Measurements from ENCODE around the gene GBF1. TPM values are rescaled to one million over a fixed set of nuclear protein-coding genes. Genes with fewer than 3 reads are reported as not detected.
"Not testable (repeated sequence)": the region's sequence is repeated elsewhere in the genome, so short reads cannot be mapped to it uniquely, and the experiment has no call there.

Gene GBF1
- 10 to 100 TPM; 42.9 to 46.5 (median 43.3) TPM for total RNA-seq

GRCh38 chr10:102245082-102245931, at the start of gene GBF1:
Gene GBF1, plus strand, starts transcription at chr10:102245532. Its CDS starts 13,407 bp downstream, at chr10:102258939.
- peak within 1 kb of the TSS; percentile 99 for H3K4me3 Mint-ChIP-seq
- no peaks in the 10 kb centered on the region for H3K9me3 Mint-ChIP-seq
- H3K27me3 Mint-ChIP-seq (ENCODE audit: low read depth), result peaks cover 20% of the 10 kb centered on the region
- peaks cover 53% of the 10 kb centered on the region for H3K4me1 Mint-ChIP-seq (ENCODE audit: low read depth)
- DNase-seq (peak; percentile 78), ATAC-seq (peak; percentile 88)
- H3K36me3 Mint-ChIP-seq (ENCODE audit: insufficient read depth), result peaks cover 4% of the 10 kb centered on the region

GRCh38 chr10:102196893-102197292, 48.4 kb upstream of the GBF1 start:
- H3K9me3 Mint-ChIP-seq, result peaks cover 4% of the 10 kb centered on the region
- peak; percentile 66 for ATAC-seq
- peaks cover 4% of the 10 kb centered on the region for H3K4me1 Mint-ChIP-seq (ENCODE audit: low read depth)
- H3K36me3 Mint-ChIP-seq (ENCODE audit: insufficient read depth), result no peaks in the 10 kb centered on the region
- DNase-seq, result no peak
- no peak overlapping the region for H3K4me3 Mint-ChIP-seq
- peaks cover 4% of the 10 kb centered on the region for H3K27me3 Mint-ChIP-seq (ENCODE audit: low read depth)

GRCh38 chr10:102198027-102198426, 47.3 kb upstream of the GBF1 start:
- ATAC-seq (no peak), DNase-seq (no peak)
- Mint-ChIP-seq H3K36me3 (ENCODE audit: insufficient read depth) (no peaks in the 10 kb centered on the region), H3K27me3 (ENCODE audit: low read depth) (peaks cover 5% of the 10 kb centered on the region), H3K4me1 (ENCODE audit: low read depth) (peaks cover 4% of the 10 kb centered on the region), H3K9me3 (no peaks in the 10 kb centered on the region), H3K4me3 (no peak overlapping the region)

GRCh38 chr10:102200751-102201640, 44.3 kb upstream of the GBF1 start:
- Mint-ChIP-seq H3K4me3 (no peak overlapping the region), H3K9me3 (peaks cover 10% of the 10 kb centered on the region), H3K27me3 (ENCODE audit: low read depth) (peaks cover 5% of the 10 kb centered on the region), H3K4me1 (ENCODE audit: low read depth) (peaks cover 4% of the 10 kb centered on the region), H3K36me3 (ENCODE audit: insufficient read depth) (no peaks in the 10 kb centered on the region)
- ATAC-seq, result no peak
- no peak for DNase-seq

GRCh38 chr10:102202386-102202785, 42.9 kb upstream of the GBF1 start:
- H3K4me1 Mint-ChIP-seq (ENCODE audit: low read depth), result no peaks in the 10 kb centered on the region
- H3K27me3 Mint-ChIP-seq (ENCODE audit: low read depth), result peaks cover 5% of the 10 kb centered on the region
- no peak overlapping the region for H3K4me3 Mint-ChIP-seq
- no peaks in the 10 kb centered on the region for H3K36me3 Mint-ChIP-seq (ENCODE audit: insufficient read depth)
- no peak for DNase-seq
- H3K9me3 Mint-ChIP-seq, result peaks cover 10% of the 10 kb centered on the region
- no peak for ATAC-seq

GRCh38 chr10:102208311-102209035, 36.9 kb upstream of the GBF1 start:
- no peaks in the 10 kb centered on the region for H3K27me3 Mint-ChIP-seq (ENCODE audit: low read depth)
- ATAC-seq (no peak), DNase-seq (no peak)
- H3K36me3 Mint-ChIP-seq (ENCODE audit: insufficient read depth), result no peaks in the 10 kb centered on the region
- H3K4me3 Mint-ChIP-seq, result no peak overlapping the region
- peaks cover 8% of the 10 kb centered on the region for H3K9me3 Mint-ChIP-seq
- no peaks in the 10 kb centered on the region for H3K4me1 Mint-ChIP-seq (ENCODE audit: low read depth)

GRCh38 chr10:102211615-102212299, 33.6 kb upstream of the GBF1 start:
- peaks cover 2% of the 10 kb centered on the region for H3K27me3 Mint-ChIP-seq (ENCODE audit: low read depth)
- DNase-seq, result no peak
- H3K9me3 Mint-ChIP-seq, result no peaks in the 10 kb centered on the region
- H3K36me3 Mint-ChIP-seq (ENCODE audit: insufficient read depth), result no peaks in the 10 kb centered on the region
- peak; percentile 46 to 53 for ATAC-seq
- no peak overlapping the region for H3K4me3 Mint-ChIP-seq
- H3K4me1 Mint-ChIP-seq (ENCODE audit: low read depth), result no peaks in the 10 kb centered on the region

GRCh38 chr10:102213599-102213998, 31.7 kb upstream of the GBF1 start:
- not testable (repeated sequence) for H3K4me3 Mint-ChIP-seq; H3K27me3 Mint-ChIP-seq (ENCODE audit: low read depth); ATAC-seq; DNase-seq; H3K4me1 Mint-ChIP-seq (ENCODE audit: low read depth); H3K36me3 Mint-ChIP-seq (ENCODE audit: insufficient read depth); H3K9me3 Mint-ChIP-seq

- ATAC-seq, result no peak
- no peaks in the 10 kb centered on the region for H3K36me3 Mint-ChIP-seq (ENCODE audit: insufficient read depth)
- H3K4me3 Mint-ChIP-seq, result no peak overlapping the region
- H3K27me3 Mint-ChIP-seq (ENCODE audit: low read depth), result peaks cover 8% of the 10 kb centered on the region
- no peaks in the 10 kb centered on the region for H3K4me1 Mint-ChIP-seq (ENCODE audit: low read depth)
- DNase-seq, result no peak
- H3K9me3 Mint-ChIP-seq, result no peaks in the 10 kb centered on the region
These were observed 26.0 kb upstream of the GBF1 start for GRCh38 chr10:102219370-102219769.

GRCh38 chr10:102220612-102221011, 24.7 kb upstream of the GBF1 start:
- Mint-ChIP-seq H3K4me1 (ENCODE audit: low read depth) (no peaks in the 10 kb centered on the region), H3K27me3 (ENCODE audit: low read depth) (peaks cover 7% of the 10 kb centered on the region)

GRCh38 chr10:102222797-102223196, 22.5 kb upstream of the GBF1 start:
- H3K36me3 Mint-ChIP-seq (ENCODE audit: insufficient read depth), result no peaks in the 10 kb centered on the region
- DNase-seq (no peak), ATAC-seq (no peak)
- H3K4me3 Mint-ChIP-seq, result no peak overlapping the region
- peaks cover 12% of the 10 kb centered on the region for H3K4me1 Mint-ChIP-seq (ENCODE audit: low read depth)
- H3K9me3 Mint-ChIP-seq, result no peaks in the 10 kb centered on the region
- H3K27me3 Mint-ChIP-seq (ENCODE audit: low read depth), result peaks cover 23% of the 10 kb centered on the region

More at GRCh38 chr10:102220612-102221011, 24.7 kb upstream of the GBF1 start:
- no peak for DNase-seq
- Mint-ChIP-seq H3K4me3 (no peak overlapping the region), H3K9me3 (no peaks in the 10 kb centered on the region), H3K36me3 (ENCODE audit: insufficient read depth) (no peaks in the 10 kb centered on the region)
- ATAC-seq, result no peak

- Mint-ChIP-seq H3K27me3 (ENCODE audit: low read depth) (peaks cover 44% of the 10 kb centered on the region), H3K4me3 (peak within 1 kb of the TSS; percentile 62), H3K4me1 (ENCODE audit: low read depth) (peaks cover 18% of the 10 kb centered on the region), H3K36me3 (ENCODE audit: insufficient read depth) (no peaks in the 10 kb centered on the region), H3K9me3 (no peaks in the 10 kb centered on the region)
- DNase-seq (peak; percentile 73), ATAC-seq (peak; percentile 90)
These were observed 19.4 kb upstream of the GBF1 start, which contains the start of gene ELOVL3 for GRCh38 chr10:102225646-102226541. Gene ELOVL3, plus strand, starts transcription at chr10:102226299. Its CDS starts 250 bp downstream, at chr10:102226549.

GRCh38 chr10:102226542-102226870, 18.8 kb upstream of the GBF1 start:
- H3K4me3 Mint-ChIP-seq, result peak overlapping the region; percentile 62
- no peak for ATAC-seq

More at GRCh38 chr10:102226542-102226870, 18.8 kb upstream of the GBF1 start:
- no peaks in the 10 kb centered on the region for H3K36me3 Mint-ChIP-seq (ENCODE audit: insufficient read depth)
- H3K9me3 Mint-ChIP-seq, result no peaks in the 10 kb centered on the region
- peaks cover 18% of the 10 kb centered on the region for H3K4me1 Mint-ChIP-seq (ENCODE audit: low read depth)
- DNase-seq, result no peak
- H3K27me3 Mint-ChIP-seq (ENCODE audit: low read depth), result peaks cover 44% of the 10 kb centered on the region

Data from activated T-cell treated with anti-CD3 and anti-CD28 coated beads, Interleukin-2, amount 50 U/mL, for 4 hours (primary cell).